K562 (cell line): Measurements from ENCODE around the gene PPP1CC. TPM values are rescaled to one million over a fixed set of nuclear protein-coding genes. Genes with fewer than 3 reads are reported as not detected.

Source experiments
- ATAC-seq: fragments of 200-7000 bp; cut with Tn5 transposase; 3 replicates; pipeline ENCODE4 v1.9.1; 2020; ENCODE audit warnings: moderate library complexity
- BruUV-seq: library from RNA; stranded (reverse); fragments of 400-500 nt; replicated peaks from 2 replicates; lab custom pipeline; 2021; lab: Mats Ljungman, UMichigan
- CTCF ChIA-PET: fragments of 300-600 bp; formaldehyde crosslinking; extraction: SDS; loops from one replicate; lab custom pipeline; 2021; ENCODE audit warnings: low intra/inter-chr PET ratio; lab: Yijun Ruan, JAX
- POLR2A ChIA-PET: fragments of 300-600, 350-650 bp; sonication (Branson Sonifier 250); formaldehyde crosslinking; extraction: SDS; loops from one replicate; lab custom pipeline; 2021; ENCODE audit warnings: antibody characterized with exemption, inconsistent platforms; lab: Yijun Ruan, JAX
- DNase-seq, 4 experiments: peaks; one replicate each; pipeline versions ENCODE4 v3.0.0 to v3.0.0-alpha.2; 2011 to 2018; ENCODE audit warnings: low spot score in 3 of 4, mixed read lengths in 3 of 4; ENCODE audit errors: extremely low read depth in 1 of 4
- FAIRE-seq: peaks from 2 replicates; lab custom pipeline; 2011; peaks lifted over from hg19 to GRCh38; lab: Jason Lieb, UNC
- H2AFZ ChIP-seq: 2 replicates; pipeline ENCODE4 v1.6.0; 2011; ENCODE audit warnings: low read depth, low read length, control low read depth, inconsistent platforms
- H3K27ac ChIP-seq: fragments of 200-600 bp; 3 replicates; pipeline ENCODE4 v1.8.0; 2011; ENCODE audit warnings: low read depth, mild to moderate bottlenecking, control low read depth, inconsistent platforms, low read length, moderate library complexity, mixed read lengths; ENCODE audit errors: extremely low read depth
- H3K27me3 ChIP-seq, 2 experiments: fragments of 300-600 bp in 1 of 2; 2 replicates in 1 of 2; 3 replicates in 1 of 2; pipeline versions ENCODE4 v1.6.0 to v1.8.0; 2011; ENCODE audit warnings: inconsistent platforms in 2 of 2, low read length in 2 of 2, mild to moderate bottlenecking in 1 of 2, mixed read lengths in 1 of 2, moderate library complexity in 1 of 2; ENCODE audit not compliant: control insufficient read depth in 2 of 2, insufficient read depth in 2 of 2
- H3K36me3 ChIP-seq: fragments of 300-600 bp; 3 replicates; pipeline ENCODE4 v1.8.0; 2011; ENCODE audit warnings: mild to moderate bottlenecking, low read length, inconsistent platforms; ENCODE audit not compliant: control insufficient read depth, insufficient read depth
- H3K4me1 ChIP-seq, 2 experiments: fragments of 200-600 bp in 1 of 2; replicated peaks in 1 of 2; 2 replicates in 1 of 2; 3 replicates in 1 of 2; pipeline versions ENCODE4 v1.5.1 to v1.8.0; 2011; ENCODE audit warnings: inconsistent platforms in 2 of 2, low read length in 2 of 2, mild to moderate bottlenecking in 1 of 2, mixed read lengths in 1 of 2, moderate library complexity in 1 of 2; ENCODE audit not compliant: control insufficient read depth in 2 of 2, insufficient read depth in 2 of 2
- H3K4me2 ChIP-seq: 2 replicates; pipeline ENCODE4 v1.6.1; 2011; ENCODE audit warnings: low read length, control low read depth, inconsistent platforms, mixed read lengths; ENCODE audit not compliant: insufficient read depth
- H3K4me3 ChIP-seq: fragments of 200-600 bp; sonication (generic), shearing (Covaris generic); 2 replicates; pipeline ENCODE4 v1.5.1; 2016; ENCODE audit warnings: control low read depth, inconsistent platforms
- H3K79me2 ChIP-seq: fragments of 200-600 bp; 3 replicates; pipeline ENCODE4 v1.8.0; 2011; ENCODE audit warnings: low read length, inconsistent platforms; ENCODE audit not compliant: control insufficient read depth, insufficient read depth
- H3K9ac ChIP-seq, 2 experiments: 2 replicates each; pipeline versions ENCODE4 v1.6.0 to v1.6.1; 2011; ENCODE audit warnings: low read depth in 2 of 2, low read length in 2 of 2, control low read depth in 1 of 2, inconsistent platforms in 1 of 2, mild to moderate bottlenecking in 1 of 2, mixed read lengths in 1 of 2; ENCODE audit not compliant: insufficient read depth in 1 of 2
- H3K9me1 ChIP-seq: one replicate; pipeline ENCODE4 v1.6.0; 2011; ENCODE audit warnings: inconsistent platforms, mild to moderate bottlenecking, low read length, moderate library complexity; ENCODE audit not compliant: control insufficient read depth, insufficient read depth
- H3K9me3 ChIP-seq: replicated peaks from 2 replicates; pipeline ENCODE4 v1.5.1; 2011; ENCODE audit warnings: low read depth, low read length, inconsistent platforms; ENCODE audit not compliant: control insufficient read depth, insufficient read depth
- H4K20me1 ChIP-seq: replicated peaks from 2 replicates; pipeline ENCODE4 v1.6.1; 2011; ENCODE audit warnings: low read length, inconsistent platforms, mixed read lengths; ENCODE audit not compliant: control insufficient read depth, insufficient read depth
- DACH1 ChIP-seq: fragments of 450-650 bp; IDR thresholded peaks from 2 replicates; pipeline ENCODE4 v1.6.1; 2018; ENCODE audit not compliant: partially characterized antibody
- E2F3 ChIP-seq: fragments of 250-450 bp; sonication (Bioruptor Pico); IDR thresholded peaks from 2 replicates; pipeline ENCODE4 v1.4.0; 2020; ENCODE audit warnings: mild to moderate bottlenecking
- FOXA1 ChIP-seq: fragments of 450-650 bp; IDR thresholded peaks from 2 replicates; pipeline ENCODE4 v1.6.1; 2016; ENCODE audit warnings: mild to moderate bottlenecking, borderline replicate concordance
- KAT8 ChIP-seq: fragments of 450-650 bp; IDR thresholded peaks from 2 replicates; pipeline ENCODE4 v1.6.1; 2016; ENCODE audit warnings: low read depth, mild to moderate bottlenecking
- KLF10 ChIP-seq: fragments of 250-450 bp; sonication (Bioruptor Pico); IDR thresholded peaks from 2 replicates; pipeline ENCODE4 v1.6.1; 2021; ENCODE audit warnings: matching md5 sums
- MCM7 ChIP-seq, 2 experiments: fragments of 450-650 bp; IDR thresholded peaks; 2 replicates each; pipeline ENCODE4 v1.6.1; 2016 to 2018
- NFXL1 ChIP-seq: fragments of 450-650 bp; formaldehyde crosslinking; IDR thresholded peaks from 2 replicates; pipeline ENCODE4 v1.4.0; 2021; ENCODE audit warnings: mild to moderate bottlenecking
- RBM34 ChIP-seq: fragments of 200-400 bp; formaldehyde crosslinking; IDR thresholded peaks from 2 replicates; pipeline ENCODE4 v1.6.1; 2018; ENCODE audit warnings: low read length, borderline replicate concordance; ENCODE audit not compliant: insufficient read depth
- STAG1 ChIP-seq: sonication (generic); formaldehyde crosslinking; IDR thresholded peaks from 2 replicates; pipeline ENCODE4 v1.5.0; 2020; ENCODE audit warnings: missing genetic modification reagents, borderline replicate concordance
- ZEB2 ChIP-seq: fragments of 450-650 bp; IDR thresholded peaks from 2 replicates; pipeline ENCODE4 v1.6.1; 2016
- WGBS: fragments of 100-300 bp; shearing (Covaris generic); methylation state at CpG from one replicate; pipeline ENCODE4 v1.1.6; 2016; ENCODE audit warnings: low coverage, mixed read lengths; ENCODE audit not compliant: insufficient coverage; ENCODE audit errors: missing lambda C conversion rate; 5-methylcytosine and 5-hydroxymethylcytosine counted together
- in situ Hi-C: fragments of 300-500 bp; cut with MboI; formaldehyde crosslinking; loops from 4 replicates; pipeline ENCODE4 v1.15.0; 2018; ENCODE audit warnings: inconsistent platforms, mixed read lengths
- intact Hi-C: fragments of 100-400 bp; cut with micrococcal nuclease; formaldehyde crosslinking; loops from 2 replicates; pipeline ENCODE4 v1.14.2; 2022
- polyA plus RNA-seq, 8 experiments: library from polyadenylated mRNA; depleted of rRNA in 4 of 8; stranded (reverse) in 5 of 8; unstranded in 3 of 8; fragments of >200 nt; fragmentation: Nextera tagmentation in 2 of 8; fragmentation: Illumina TruSeq in 1 of 8; extraction: Ambion mirVana in 2 of 8; extraction: Trizol in 1 of 8; gene quantifications; 2 replicates each; pipeline versions ENCODE4 v1.2.1 to v1.2.3, GENCODE V29; 2011 to 2014; ENCODE audit warnings: inconsistent platforms in 1 of 8, missing spikeins in 1 of 8
- total RNA-seq, 7 experiments: library from RNA; depleted of rRNA in 6 of 7; stranded (reverse); fragments of >200 nt in 6 of 7; fragmentation: Illumina TruSeq in 2 of 7; extraction: Trizol in 2 of 7; gene quantifications; 2 replicates each; pipeline versions ENCODE4 v1.2.1 to v1.2.3, GENCODE V29; 2011 to 2021; ENCODE audit warnings: low replicate concordance in 1 of 7
- TF ChIP-seq, protein P1 (sequence below), 2 experiments: fragments of 450-650 bp; IDR thresholded peaks; 2 replicates each; pipeline ENCODE4 v1.6.1; 2016
- TF ChIP-seq, protein P2 (sequence below): fragments of 450-650 bp; IDR thresholded peaks from 2 replicates; pipeline ENCODE4 v1.6.1; 2016; ENCODE audit warnings: antibody characterized with exemption
- TF ChIP-seq, protein P3 (sequence below): fragments of 250-450 bp; sonication (Bioruptor Pico); IDR thresholded peaks from 2 replicates; pipeline ENCODE4 v1.8.0; 2022; ENCODE audit warnings: inconsistent platforms
- TF ChIP-seq, protein P4 (sequence below): fragments of 200-800 bp; sonication (Bioruptor generic); IDR thresholded peaks from 2 replicates; pipeline ENCODE4 v1.6.1; 2017; ENCODE audit warnings: missing genetic modification characterization, missing compliant biosample characterization
- TF ChIP-seq, protein P5 (sequence below), 2 experiments: fragments of 250-450 bp in 1 of 2; fragments of 450-650 bp in 1 of 2; sonication (Bioruptor Pico) in 1 of 2; IDR thresholded peaks; 2 replicates each; pipeline versions ENCODE4 v1.6.1 to v1.8.0; 2016 to 2021; ENCODE audit warnings: mild to moderate bottlenecking in 2 of 2, moderate library complexity in 2 of 2, missing compliant biosample characterization in 1 of 2, missing genetic modification characterization in 1 of 2
- TF ChIP-seq, protein P6 (sequence below): sonication (generic); formaldehyde crosslinking; IDR thresholded peaks from 2 replicates; pipeline ENCODE4 v1.8.0; 2022; ENCODE audit warnings: mild to moderate bottlenecking, missing genetic modification reagents

The PPP1CC gene
- total and polyA plus RNA-seq, 9 of the 15 experiments (the other 6 are each of a cell fraction or from before 2014, with no cell fraction given): 67.4 to 286 (median 195) TPM

DNA sequence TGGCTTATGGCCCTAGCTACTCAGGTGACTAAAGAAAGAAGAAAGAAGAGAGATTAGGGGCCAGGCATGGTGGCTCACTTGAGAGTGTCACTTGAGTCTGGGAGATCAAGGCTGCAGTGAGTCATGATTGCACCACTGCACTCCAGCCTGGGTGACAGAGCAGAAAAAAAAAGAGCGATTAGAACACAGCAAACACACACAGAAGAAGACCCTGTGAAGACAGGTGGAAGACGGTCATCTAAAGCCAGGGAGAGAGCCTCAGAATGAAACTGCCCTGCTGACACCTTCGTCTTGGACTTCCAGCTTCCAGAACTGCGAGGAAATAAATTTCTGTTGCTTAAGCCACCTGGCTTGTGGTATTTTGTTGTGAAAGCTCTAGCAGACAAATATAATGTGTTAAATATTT lies 17.5 kb upstream of the PPP1CC start:
- H4K20me1 ChIP-seq: no peaks in the 10 kb centered on the region
- TF ChIP-seq, protein P1, sequence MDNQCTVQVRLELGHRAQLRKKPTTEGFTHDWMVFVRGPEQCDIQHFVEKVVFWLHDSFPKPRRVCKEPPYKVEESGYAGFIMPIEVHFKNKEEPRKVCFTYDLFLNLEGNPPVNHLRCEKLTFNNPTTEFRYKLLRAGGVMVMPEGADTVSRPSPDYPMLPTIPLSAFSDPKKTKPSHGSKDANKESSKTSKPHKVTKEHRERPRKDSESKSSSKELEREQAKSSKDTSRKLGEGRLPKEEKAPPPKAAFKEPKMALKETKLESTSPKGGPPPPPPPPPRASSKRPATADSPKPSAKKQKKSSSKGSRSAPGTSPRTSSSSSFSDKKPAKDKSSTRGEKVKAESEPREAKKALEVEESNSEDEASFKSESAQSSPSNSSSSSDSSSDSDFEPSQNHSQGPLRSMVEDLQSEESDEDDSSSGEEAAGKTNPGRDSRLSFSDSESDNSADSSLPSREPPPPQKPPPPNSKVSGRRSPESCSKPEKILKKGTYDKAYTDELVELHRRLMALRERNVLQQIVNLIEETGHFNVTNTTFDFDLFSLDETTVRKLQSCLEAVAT (IDR thresholded peaks at IDR 0.05): 0 out of 4 replicates have a peak, but pooled peaks of 1 of the 2 experiments have one; percentile 20
- TF ChIP-seq STAG1 (CRISPR knock-in tag): no peak
- no peak for TF ChIP-seq KAT8
- no peak for TF ChIP-seq RBM34
- no peak for TF ChIP-seq DACH1
- TF ChIP-seq, protein P2, sequence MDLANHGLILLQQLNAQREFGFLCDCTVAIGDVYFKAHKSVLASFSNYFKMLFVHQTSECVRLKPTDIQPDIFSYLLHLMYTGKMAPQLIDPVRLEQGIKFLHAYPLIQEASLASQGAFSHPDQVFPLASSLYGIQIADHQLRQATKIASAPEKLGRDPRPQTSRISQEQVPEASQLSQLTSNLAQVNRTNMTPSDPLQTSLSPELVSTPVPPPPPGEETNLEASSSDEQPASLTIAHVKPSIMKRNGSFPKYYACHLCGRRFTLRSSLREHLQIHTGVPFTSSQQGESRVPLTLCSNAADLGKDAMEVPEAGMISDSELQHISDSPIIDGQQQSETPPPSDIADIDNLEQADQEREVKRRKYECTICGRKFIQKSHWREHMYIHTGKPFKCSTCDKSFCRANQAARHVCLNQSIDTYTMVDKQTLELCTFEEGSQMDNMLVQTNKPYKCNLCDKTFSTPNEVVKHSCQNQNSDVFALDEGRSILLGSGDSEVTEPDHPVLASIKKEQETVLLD: no peak
- TF ChIP-seq, protein P3, sequence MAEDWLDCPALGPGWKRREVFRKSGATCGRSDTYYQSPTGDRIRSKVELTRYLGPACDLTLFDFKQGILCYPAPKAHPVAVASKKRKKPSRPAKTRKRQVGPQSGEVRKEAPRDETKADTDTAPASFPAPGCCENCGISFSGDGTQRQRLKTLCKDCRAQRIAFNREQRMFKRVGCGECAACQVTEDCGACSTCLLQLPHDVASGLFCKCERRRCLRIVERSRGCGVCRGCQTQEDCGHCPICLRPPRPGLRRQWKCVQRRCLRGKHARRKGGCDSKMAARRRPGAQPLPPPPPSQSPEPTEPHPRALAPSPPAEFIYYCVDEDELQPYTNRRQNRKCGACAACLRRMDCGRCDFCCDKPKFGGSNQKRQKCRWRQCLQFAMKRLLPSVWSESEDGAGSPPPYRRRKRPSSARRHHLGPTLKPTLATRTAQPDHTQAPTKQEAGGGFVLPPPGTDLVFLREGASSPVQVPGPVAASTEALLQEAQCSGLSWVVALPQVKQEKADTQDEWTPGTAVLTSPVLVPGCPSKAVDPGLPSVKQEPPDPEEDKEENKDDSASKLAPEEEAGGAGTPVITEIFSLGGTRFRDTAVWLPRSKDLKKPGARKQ (CRISPR knock-in tag): no peak
- no peak for TF ChIP-seq FOXA1
- TF ChIP-seq, protein P4, sequence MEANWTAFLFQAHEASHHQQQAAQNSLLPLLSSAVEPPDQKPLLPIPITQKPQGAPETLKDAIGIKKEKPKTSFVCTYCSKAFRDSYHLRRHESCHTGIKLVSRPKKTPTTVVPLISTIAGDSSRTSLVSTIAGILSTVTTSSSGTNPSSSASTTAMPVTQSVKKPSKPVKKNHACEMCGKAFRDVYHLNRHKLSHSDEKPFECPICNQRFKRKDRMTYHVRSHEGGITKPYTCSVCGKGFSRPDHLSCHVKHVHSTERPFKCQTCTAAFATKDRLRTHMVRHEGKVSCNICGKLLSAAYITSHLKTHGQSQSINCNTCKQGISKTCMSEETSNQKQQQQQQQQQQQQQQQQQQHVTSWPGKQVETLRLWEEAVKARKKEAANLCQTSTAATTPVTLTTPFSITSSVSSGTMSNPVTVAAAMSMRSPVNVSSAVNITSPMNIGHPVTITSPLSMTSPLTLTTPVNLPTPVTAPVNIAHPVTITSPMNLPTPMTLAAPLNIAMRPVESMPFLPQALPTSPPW (CRISPR knock-in tag): no peak
- TF ChIP-seq, protein P5, sequence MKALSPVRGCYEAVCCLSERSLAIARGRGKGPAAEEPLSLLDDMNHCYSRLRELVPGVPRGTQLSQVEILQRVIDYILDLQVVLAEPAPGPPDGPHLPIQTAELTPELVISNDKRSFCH (CRISPR knock-in tag; IDR thresholded peaks at IDR 0.05): no peak
- TF ChIP-seq, protein P5 (tag; IDR thresholded peaks at IDR 0.05): no peak
- TF ChIP-seq MCM7 (IDR thresholded peaks at IDR 0.05): no peak
- TF ChIP-seq, protein P6, sequence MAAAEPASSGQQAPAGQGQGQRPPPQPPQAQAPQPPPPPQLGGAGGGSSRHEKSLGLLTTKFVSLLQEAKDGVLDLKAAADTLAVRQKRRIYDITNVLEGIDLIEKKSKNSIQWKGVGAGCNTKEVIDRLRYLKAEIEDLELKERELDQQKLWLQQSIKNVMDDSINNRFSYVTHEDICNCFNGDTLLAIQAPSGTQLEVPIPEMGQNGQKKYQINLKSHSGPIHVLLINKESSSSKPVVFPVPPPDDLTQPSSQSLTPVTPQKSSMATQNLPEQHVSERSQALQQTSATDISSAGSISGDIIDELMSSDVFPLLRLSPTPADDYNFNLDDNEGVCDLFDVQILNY (CRISPR knock-in tag): no peak
- no peak for TF ChIP-seq E2F3 (CRISPR knock-in tag)
- TF ChIP-seq ZEB2: peak; percentile 70; the same call in 1 of the 2 replicates
- no peak for TF ChIP-seq KLF10 (CRISPR knock-in tag)
- TF ChIP-seq NFXL1 (CRISPR knock-in tag): no peak

More for the DNA sequence above, 17.5 kb upstream of the PPP1CC start:
- H3K36me3 ChIP-seq: no peaks in the 10 kb centered on the region
- H3K9me1 ChIP-seq: no peaks in the 10 kb centered on the region
- peak in 2 of 4 experiments; percentile 24 to 70 for DNase-seq
- in situ Hi-C loops (no loop called here), intact Hi-C loops (no loop called here)
- BruUV-seq: no TSS peak
- no peaks in the 10 kb centered on the region for H3K9me3 ChIP-seq
- CTCF ChIA-PET: no interaction called here
- ATAC-seq: peak; percentile 93
- peak overlapping the region; percentile 15; the same call in 2 of the 3 replicates for H3K27ac ChIP-seq
- FAIRE-seq: peak; percentile 83
- POLR2A ChIA-PET: interaction anchor here (0.6 to 0.9 kb wide), 4 partner anchors 12 to 55 kb away, joined by 3 to 4 read pairs (median 3); no protein-coding TSS in a partner anchor
- peak overlapping the region; percentile 17; the same call in 1 of the 2 replicates for H3K4me2 ChIP-seq
- no peak overlapping the region; a peak in 1 of 4 replicates for H3K9ac ChIP-seq
- 9% methylated on average over 4 of the region's 4 CpGs for WGBS
- H3K79me2 ChIP-seq: no peaks in the 10 kb centered on the region
- H2AFZ ChIP-seq: peak overlapping the region; percentile 69
- peaks cover 3% of the 10 kb centered on the region in 2 experiments; a peak in 3 of 5 replicates for H3K4me1 ChIP-seq
- no peak overlapping the region for H3K4me3 ChIP-seq
- H3K27me3 ChIP-seq: no peaks in the 10 kb centered on the region
